ENCODE data around the gene KCNIP2.

KCNIP2 gene

DNA sequence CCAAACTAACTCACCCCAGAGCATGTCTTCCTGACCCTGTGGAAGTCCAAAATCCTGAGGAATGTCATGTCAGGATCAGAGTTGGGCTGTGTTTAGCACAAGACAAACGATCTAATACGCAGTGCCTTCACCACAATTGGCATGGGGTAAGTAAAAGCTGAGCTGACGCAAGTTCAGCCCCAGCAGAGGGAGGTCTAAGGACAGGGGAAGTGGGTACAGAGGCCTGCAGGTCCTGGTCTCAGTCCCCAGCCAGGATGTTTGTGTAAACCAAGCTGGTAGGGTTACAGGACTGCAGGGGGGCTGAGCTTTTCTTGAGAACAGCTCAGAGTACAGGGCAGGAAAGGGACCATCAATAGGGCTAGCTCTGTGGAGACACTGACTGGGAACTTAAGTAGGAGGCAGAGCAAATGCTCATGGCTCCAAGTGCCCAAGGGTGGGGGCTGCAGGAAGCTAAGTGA is 5.3 kb upstream of the KCNIP2 start:
- H3K27ac ChIP-seq: no peak overlapping the region
- H3K36me3 ChIP-seq: peaks cover 29 to 54% (median 33%) of the 10 kb centered on the region in 3 donors
- no peak overlapping the region for H3K4me3 ChIP-seq
- intact Hi-C loops (cut with DNase I; ENCODE audit: low total_unique reads): no loop called here
- H3K27me3 ChIP-seq: peaks cover 0 to 21% of the 10 kb centered on the region in 2 donors
- TF ChIP-seq, protein P1, sequence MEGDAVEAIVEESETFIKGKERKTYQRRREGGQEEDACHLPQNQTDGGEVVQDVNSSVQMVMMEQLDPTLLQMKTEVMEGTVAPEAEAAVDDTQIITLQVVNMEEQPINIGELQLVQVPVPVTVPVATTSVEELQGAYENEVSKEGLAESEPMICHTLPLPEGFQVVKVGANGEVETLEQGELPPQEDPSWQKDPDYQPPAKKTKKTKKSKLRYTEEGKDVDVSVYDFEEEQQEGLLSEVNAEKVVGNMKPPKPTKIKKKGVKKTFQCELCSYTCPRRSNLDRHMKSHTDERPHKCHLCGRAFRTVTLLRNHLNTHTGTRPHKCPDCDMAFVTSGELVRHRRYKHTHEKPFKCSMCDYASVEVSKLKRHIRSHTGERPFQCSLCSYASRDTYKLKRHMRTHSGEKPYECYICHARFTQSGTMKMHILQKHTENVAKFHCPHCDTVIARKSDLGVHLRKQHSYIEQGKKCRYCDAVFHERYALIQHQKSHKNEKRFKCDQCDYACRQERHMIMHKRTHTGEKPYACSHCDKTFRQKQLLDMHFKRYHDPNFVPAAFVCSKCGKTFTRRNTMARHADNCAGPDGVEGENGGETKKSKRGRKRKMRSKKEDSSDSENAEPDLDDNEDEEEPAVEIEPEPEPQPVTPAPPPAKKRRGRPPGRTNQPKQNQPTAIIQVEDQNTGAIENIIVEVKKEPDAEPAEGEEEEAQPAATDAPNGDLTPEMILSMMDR (IDR thresholded peaks at IDR 0.05): no peak
- no peaks in the 10 kb centered on the region for H3K9me3 ChIP-seq
- peaks cover 0 to 13% (median 7%) of the 10 kb centered on the region in 4 donors for H3K4me1 ChIP-seq
- DNase-seq: no peak

DNA sequence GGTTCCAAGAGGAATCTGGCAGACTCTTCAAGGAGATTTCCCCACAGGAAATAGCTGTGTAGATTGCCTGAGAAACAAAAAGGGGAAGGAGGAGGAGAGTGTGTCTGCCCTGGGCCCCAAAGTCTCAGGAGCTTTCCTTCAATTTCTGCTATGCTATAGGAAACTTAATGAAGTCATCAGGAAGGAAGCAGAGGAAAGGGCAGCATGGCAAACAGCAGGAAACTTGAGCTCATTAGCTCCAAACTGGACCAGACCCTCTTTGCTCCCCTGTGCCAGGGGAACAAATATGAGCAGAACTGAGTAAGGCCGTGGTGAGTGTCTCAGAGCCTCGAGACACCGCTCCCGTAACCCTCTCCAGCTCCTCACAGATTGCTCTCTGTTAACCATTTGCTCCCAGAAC is 4.8 kb upstream of the KCNIP2 start:
- Histone ChIP-seq H3K27ac (no peak overlapping the region), H3K4me3 (no peak overlapping the region), H3K9me3 (no peaks in the 10 kb centered on the region), H3K4me1 (peaks cover 0 to 18% (median 7%) of the 10 kb centered on the region in 4 donors), H3K27me3 (peaks cover 0 to 23% of the 10 kb centered on the region in 2 donors), H3K36me3 (peaks cover 29 to 54% (median 33%) of the 10 kb centered on the region in 3 donors)
- DNase-seq: no peak
- TF ChIP-seq, protein P1 (IDR thresholded peaks at IDR 0.05): no peak
- intact Hi-C loops (cut with DNase I; ENCODE audit: low total_unique reads): no loop called here

DNA sequence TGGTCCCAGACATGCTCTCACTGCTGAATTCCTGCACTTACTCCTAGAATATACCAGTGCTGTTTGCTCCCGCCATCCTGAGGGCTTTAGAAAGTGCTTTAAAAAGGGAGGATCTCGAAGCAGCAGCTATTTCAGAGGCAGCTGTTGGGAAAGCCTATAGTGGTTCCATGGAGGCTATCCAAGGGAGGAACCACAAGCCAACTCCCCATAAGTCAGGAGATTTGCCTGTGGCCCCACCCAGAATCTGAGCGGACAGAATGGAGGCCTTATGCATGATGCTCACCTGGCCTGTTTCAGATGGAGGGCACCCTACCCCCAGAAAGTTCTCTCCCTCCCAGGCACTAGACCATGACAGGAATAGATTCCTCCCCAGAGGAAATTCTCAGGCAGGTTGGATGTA is 2.3 kb upstream of the KCNIP2 start:
- no peak for DNase-seq
- Histone ChIP-seq H3K4me1 (peaks cover 0 to 16% (median 9%) of the 10 kb centered on the region in 4 donors), H3K27me3 (peaks cover 0 to 27% of the 10 kb centered on the region in 2 donors), H3K27ac (no peak overlapping the region), H3K4me3 (no peak overlapping the region), H3K36me3 (peaks cover 29 to 51% (median 33%) of the 10 kb centered on the region in 3 donors), H3K9me3 (no peaks in the 10 kb centered on the region)
- intact Hi-C loops (cut with DNase I; ENCODE audit: low total_unique reads): no loop called here
- TF ChIP-seq, protein P1 (IDR thresholded peaks at IDR 0.05): no peak

DNA sequence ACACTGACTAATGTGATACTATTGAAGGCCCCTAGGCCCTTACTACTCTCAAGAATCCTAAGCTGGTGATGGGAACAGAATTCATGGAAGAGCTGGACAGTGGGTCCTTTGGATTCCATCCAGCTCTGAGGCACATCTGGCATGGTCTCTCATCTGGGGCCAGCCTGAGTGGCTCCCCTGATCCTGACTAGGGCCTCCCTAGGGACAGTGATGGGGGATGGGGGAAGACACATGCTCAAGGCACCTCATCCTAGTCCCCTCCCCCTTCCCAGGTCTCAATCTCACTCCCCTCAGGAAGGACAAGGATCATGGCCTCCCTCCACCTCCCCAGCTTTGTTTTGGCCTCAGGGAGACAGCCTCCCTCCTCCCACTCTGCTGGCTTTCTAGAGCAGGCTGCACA is 1.8 kb downstream of the KCNIP2 start:
- peaks cover 0 to 32% (median 23%) of the 10 kb centered on the region in 4 donors for H3K4me1 ChIP-seq

DNA sequence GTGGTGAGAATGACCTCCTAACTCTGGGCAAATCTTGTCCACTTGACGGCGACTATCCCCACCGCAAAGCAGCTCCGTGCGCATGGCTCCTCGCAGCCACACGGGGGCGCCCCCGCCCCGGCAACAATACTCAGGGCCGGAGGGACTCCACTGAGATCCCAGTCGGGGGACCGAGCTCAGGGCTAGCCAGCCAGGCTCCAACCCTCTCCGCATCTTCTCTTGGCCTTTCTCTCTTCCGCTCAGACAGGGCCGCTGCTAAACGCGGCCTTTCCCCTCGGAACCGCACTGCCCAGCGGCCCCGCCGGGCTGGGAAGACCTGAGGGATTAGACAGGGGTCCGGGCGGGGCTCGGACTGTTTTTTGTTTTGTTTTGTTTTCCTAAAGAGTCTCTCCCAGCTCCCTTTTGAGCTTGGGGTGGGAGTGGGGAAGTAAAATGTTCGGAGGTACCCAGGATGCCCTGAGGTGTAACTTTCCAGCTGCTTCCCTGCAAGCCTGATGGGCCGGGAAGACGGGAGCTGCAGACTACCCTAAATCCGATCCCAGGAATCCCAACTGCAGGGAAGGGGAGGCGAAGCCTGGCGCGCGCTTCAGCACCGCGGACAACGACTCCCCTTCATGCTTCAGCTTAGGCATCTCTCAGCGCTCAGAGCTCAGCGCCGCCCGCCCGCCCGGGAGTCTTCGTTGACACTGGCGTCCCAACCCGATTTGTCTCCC is 2.7 kb downstream of the KCNIP2 start:
- Histone ChIP-seq H3K4me1 (peaks cover 0 to 32% (median 23%) of the 10 kb centered on the region in 4 donors), H3K27me3 (peaks cover 0 to 18% of the 10 kb centered on the region in 2 donors), H3K36me3 (peaks cover 6 to 9% (median 7%) of the 10 kb centered on the region in 3 donors), H3K9me3 (no peaks in the 10 kb centered on the region), H3K4me3 (peak overlapping the region in 1 of 2 donors; percentile 33), H3K27ac (no peak overlapping the region)
- TF ChIP-seq, protein P1 (IDR thresholded peaks at IDR 0.05): peak; percentile 55 to 77
- intact Hi-C loops (cut with DNase I; ENCODE audit: low total_unique reads): loop anchor here (2.0 kb wide), 1 partner anchor 168 kb away; no protein-coding TSS in a partner anchor
- peak; percentile 76 to 80 for DNase-seq

More for the DNA sequence above, 1.8 kb downstream of the KCNIP2 start:
- peaks cover 0 to 24% of the 10 kb centered on the region in 2 donors for H3K27me3 ChIP-seq
- no peak overlapping the region for H3K27ac ChIP-seq
- TF ChIP-seq, protein P1 (IDR thresholded peaks at IDR 0.05): no peak
- no peak for DNase-seq
- no peaks in the 10 kb centered on the region for H3K9me3 ChIP-seq
- no peak overlapping the region for H3K4me3 ChIP-seq
- intact Hi-C loops (cut with DNase I; ENCODE audit: low total_unique reads): loop anchor here (2.0 kb wide), 1 partner anchor 167 kb away; no protein-coding TSS in a partner anchor
- peaks cover 15 to 18% (median 17%) of the 10 kb centered on the region in 3 donors for H3K36me3 ChIP-seq

Measured in tibial artery (tissue), 4 donors.